ENCODE results near the gene CIRBP.

The CIRBP gene

GRCh38 chr19:1227304-1228054 is 41.7 kb upstream of the CIRBP start:
- DNase-seq (ENCODE audit: extremely low read depth, low read depth) = no peak
- no peak overlapping the region for H3K4me3 ChIP-seq (replicated peaks; ENCODE audit: low read depth, low read length)
- TF ChIP-seq, protein P1, sequence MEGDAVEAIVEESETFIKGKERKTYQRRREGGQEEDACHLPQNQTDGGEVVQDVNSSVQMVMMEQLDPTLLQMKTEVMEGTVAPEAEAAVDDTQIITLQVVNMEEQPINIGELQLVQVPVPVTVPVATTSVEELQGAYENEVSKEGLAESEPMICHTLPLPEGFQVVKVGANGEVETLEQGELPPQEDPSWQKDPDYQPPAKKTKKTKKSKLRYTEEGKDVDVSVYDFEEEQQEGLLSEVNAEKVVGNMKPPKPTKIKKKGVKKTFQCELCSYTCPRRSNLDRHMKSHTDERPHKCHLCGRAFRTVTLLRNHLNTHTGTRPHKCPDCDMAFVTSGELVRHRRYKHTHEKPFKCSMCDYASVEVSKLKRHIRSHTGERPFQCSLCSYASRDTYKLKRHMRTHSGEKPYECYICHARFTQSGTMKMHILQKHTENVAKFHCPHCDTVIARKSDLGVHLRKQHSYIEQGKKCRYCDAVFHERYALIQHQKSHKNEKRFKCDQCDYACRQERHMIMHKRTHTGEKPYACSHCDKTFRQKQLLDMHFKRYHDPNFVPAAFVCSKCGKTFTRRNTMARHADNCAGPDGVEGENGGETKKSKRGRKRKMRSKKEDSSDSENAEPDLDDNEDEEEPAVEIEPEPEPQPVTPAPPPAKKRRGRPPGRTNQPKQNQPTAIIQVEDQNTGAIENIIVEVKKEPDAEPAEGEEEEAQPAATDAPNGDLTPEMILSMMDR (IDR thresholded peaks at IDR 0.05; ENCODE audit: low read depth, low read length, missing control alignments) = no peak

DNA sequence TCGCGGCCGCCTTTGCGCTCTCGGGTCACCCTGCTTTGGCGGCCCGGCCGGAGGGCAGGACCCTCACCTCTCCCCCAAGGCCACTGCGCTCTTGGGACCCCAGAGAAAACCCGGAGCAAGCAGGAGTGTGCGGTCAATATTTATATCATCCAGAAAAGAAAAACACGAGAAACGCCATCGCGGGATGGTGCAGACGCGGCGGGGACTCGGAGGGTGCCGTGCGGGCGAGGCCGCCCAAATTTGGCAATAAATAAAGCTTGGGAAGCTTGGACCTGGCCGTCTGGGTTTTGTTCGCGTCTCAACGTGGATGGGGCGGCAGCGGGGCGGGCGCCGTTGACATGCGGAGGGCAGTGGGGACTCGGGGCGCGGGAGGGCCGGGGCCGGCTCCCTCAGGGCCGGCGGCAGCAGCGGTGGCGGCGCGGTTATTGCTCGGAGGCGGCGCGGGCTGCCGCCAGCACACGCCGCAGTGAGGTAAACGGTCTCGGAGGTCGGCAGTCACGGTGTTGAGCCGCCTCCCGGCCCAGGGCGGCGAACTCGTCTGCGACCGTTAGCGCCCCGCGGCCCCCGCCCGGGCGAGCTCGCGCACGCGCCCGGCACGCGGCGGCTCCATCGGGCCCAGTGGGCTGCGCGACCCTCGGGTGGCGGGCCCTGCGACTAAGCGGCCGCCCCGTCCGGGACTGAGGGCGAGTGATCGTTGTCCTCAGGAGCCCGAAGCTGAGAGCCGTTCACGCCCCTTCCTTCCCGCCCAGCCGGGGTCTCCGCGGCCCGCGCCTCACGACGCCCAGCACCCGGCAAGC is 40.8 kb upstream of the CIRBP start:
- DNase-seq (ENCODE audit: extremely low read depth, low read depth) = no peak
- TF ChIP-seq, protein P1 (IDR thresholded peaks at IDR 0.05; ENCODE audit: low read depth, low read length, missing control alignments) = no peak
- no peak overlapping the region for H3K4me3 ChIP-seq (replicated peaks; ENCODE audit: low read depth, low read length)

DNA sequence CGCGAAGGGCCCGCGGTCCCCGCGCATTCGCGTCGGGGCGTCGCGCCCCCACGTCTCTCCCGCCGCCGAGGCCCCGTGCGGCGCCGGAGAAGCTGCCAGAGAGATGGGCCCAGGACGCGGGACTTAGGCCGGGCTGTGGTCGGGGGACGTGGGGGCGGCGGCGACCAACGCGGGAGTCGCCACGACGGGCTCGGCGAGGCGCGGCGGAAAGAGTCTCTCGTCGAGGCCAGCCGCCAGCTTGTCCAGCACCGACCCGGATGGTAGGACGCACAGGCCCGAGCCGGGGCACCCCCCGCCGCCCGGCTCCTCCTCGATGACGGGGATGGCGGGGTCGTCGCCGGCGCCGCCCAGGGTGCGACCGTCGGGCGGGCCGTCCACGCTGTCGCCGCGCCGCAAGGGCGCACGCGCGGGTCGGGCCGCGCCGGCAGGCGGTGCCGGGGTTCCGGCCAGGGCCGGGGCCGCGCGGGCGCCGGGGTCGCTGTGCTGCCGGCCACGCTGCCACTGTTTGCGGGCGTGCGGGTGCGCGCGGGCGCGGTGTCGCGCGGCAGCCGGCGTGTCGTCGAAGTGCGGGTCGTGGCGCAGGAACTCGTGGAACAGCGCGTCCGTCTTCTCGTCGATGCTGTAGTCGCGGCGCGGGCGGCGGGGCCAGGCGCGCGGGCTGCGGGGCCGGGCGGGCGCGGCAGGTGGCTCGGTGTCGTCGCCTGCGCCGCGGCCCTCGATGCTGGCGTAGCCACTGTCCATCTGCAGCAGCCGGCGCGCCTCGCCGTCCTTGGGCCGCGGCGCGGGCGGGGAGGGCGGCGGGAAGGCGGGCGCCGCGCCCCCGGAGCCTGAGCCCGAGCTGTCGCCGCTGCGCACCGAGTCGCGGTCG is 39.8 kb upstream of the CIRBP start:
- no peak overlapping the region for H3K4me3 ChIP-seq (replicated peaks; ENCODE audit: low read depth, low read length)
- no peak for DNase-seq (ENCODE audit: extremely low read depth, low read depth)
- TF ChIP-seq, protein P1 (IDR thresholded peaks at IDR 0.05; ENCODE audit: low read depth, low read length, missing control alignments) = no peak

DNA sequence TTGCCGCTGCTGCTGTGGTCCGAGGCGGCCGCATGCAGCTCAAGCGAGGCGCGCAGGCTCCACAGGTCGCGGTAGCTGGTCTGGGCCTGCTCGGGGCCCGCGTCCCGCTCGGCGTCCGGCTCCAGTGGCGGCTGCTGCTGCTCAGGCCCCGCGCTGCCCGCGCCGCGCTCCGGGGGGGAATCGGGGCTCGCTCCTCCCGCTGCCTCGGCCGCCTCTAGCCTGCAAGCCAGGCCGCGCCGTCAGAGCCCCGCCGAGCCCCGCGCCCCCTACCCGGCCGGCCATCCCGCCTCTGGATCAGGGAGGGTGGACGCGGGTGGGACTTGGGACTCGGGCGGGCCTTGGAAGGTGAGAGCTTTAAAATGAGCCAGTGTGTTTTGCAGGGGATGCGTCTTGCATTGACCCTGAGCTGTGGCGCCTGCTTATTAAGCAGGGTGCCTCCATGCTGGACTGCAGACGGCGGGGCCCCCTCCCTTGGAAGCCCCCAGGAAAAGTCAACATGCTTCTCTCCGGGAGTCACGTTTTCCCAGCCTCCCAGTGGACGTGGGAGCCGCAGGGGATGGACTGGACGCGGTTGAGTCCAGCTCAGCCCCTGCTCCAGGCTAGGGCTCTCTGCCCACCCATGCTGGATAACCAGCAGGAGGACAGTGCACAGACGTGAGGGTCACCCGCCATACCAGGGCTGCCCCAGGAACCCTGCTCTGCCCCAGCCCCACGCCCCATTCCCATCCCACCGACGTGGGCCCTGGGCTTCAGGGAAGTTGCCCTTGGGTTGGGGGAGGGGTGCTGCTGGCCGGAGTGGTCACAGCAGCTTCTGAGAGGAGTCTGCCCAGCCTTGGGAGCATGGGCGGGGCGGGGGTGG is 39.0 kb upstream of the CIRBP start:
- H3K4me3 ChIP-seq (replicated peaks; ENCODE audit: low read depth, low read length) = no peak overlapping the region
- DNase-seq (ENCODE audit: extremely low read depth, low read depth) = no peak
- TF ChIP-seq, protein P1 (IDR thresholded peaks at IDR 0.05; ENCODE audit: low read depth, low read length, missing control alignments) = no peak

- TF ChIP-seq, protein P1 (IDR thresholded peaks at IDR 0.05; ENCODE audit: low read depth, low read length, missing control alignments) = no peak
- no peak overlapping the region for H3K4me3 ChIP-seq (replicated peaks; ENCODE audit: low read depth, low read length)
Measured at GRCh38 chr19:1230783-1231489, 38.2 kb upstream of the CIRBP start.

More at GRCh38 chr19:1230783-1231489, 38.2 kb upstream of the CIRBP start:
- no peak for DNase-seq (ENCODE audit: extremely low read depth, low read depth)

Measured in HFF-Myc (cell line).